Panc1 (cell line): Measurements from ENCODE around the gene TBXAS1. TPM values are rescaled to one million over a fixed set of nuclear protein-coding genes. Genes with fewer than 3 reads are reported as not detected.

Experiments used
- ATAC-seq: fragments of 200-7000 bp; cut with Tn5 transposase; 2 replicates; pipeline ENCODE4 v1.9.1; 2020; ENCODE audit warnings: mild to moderate bottlenecking, moderate library complexity
- BruUV-seq: library from RNA; stranded (reverse); fragments of 400-500 nt; replicated peaks from 2 replicates; lab custom pipeline; 2021; lab: Mats Ljungman, UMichigan
- CTCF ChIA-PET: fragments of 300-600 bp; sonication (Branson Sonifier 250); formaldehyde crosslinking; loops from one replicate; lab custom pipeline; 2022; ENCODE audit warnings: antibody characterized with exemption; lab: Charles Lee
- POLR2A ChIA-PET: fragments of 300-600 bp; sonication (Branson Sonifier 250); formaldehyde crosslinking; loops from one replicate; lab custom pipeline; 2022; ENCODE audit warnings: antibody characterized with exemption; lab: Charles Lee
- DNase-seq: peaks from one replicate; pipeline ENCODE4 v3.0.0-alpha.2; 2010; ENCODE audit warnings: low read depth, low spot score
- H3K27ac ChIP-seq: 2 replicates; pipeline ENCODE4 v1.5.1; 2011; ENCODE audit warnings: mild to moderate bottlenecking, low read length, inconsistent platforms
- H3K27me3 ChIP-seq: fragments of 200-500 bp; sonication (Bioruptor generic); 2 replicates; pipeline ENCODE4 v1.6.0; 2014; ENCODE audit warnings: low read length, inconsistent platforms; ENCODE audit not compliant: control insufficient read depth, insufficient read depth
- H3K36me3 ChIP-seq: fragments of 200-500 bp; sonication (Bioruptor generic); 2 replicates; pipeline ENCODE4 v1.5.1; 2014; ENCODE audit warnings: inconsistent platforms, mild to moderate bottlenecking, low read length, moderate library complexity; ENCODE audit not compliant: control insufficient read depth, insufficient read depth
- H3K4me1 ChIP-seq: 2 replicates; pipeline ENCODE4 v1.5.1; 2011; ENCODE audit warnings: inconsistent platforms, mild to moderate bottlenecking, low read length, moderate library complexity; ENCODE audit not compliant: control insufficient read depth, insufficient read depth
- H3K4me3 ChIP-seq, 2 experiments: 2 replicates each; pipeline ENCODE4 v1.5.1; 2011 to 2012; ENCODE audit warnings: low read depth in 2 of 2, low read length in 2 of 2, mild to moderate bottlenecking in 2 of 2, inconsistent platforms in 1 of 2, moderate library complexity in 1 of 2
- H3K9me3 ChIP-seq: fragments of 200-500 bp; sonication (Bioruptor generic); 2 replicates; pipeline ENCODE4 v1.5.1; 2014; ENCODE audit warnings: low read depth, mild to moderate bottlenecking, inconsistent platforms, low read length, moderate library complexity; ENCODE audit not compliant: control insufficient read depth, insufficient read depth
- CTCF ChIP-seq: fragments of 450-650 bp; IDR thresholded peaks from 2 replicates; pipeline ENCODE4 v1.5.1; 2017; ENCODE audit warnings: mild to moderate bottlenecking
- POLR2AphosphoS5 ChIP-seq: IDR thresholded peaks from 2 replicates; pipeline ENCODE4 v1.6.1; 2012; ENCODE audit warnings: mild to moderate bottlenecking, low read depth, low read length, moderate library complexity
- REST ChIP-seq, 2 experiments: IDR thresholded peaks; 2 replicates each; pipeline ENCODE4 v1.6.1; 2011 to 2012; ENCODE audit warnings: low read depth in 2 of 2, control low read depth in 1 of 2, low read length in 1 of 2, mild to moderate bottlenecking in 1 of 2, moderate library complexity in 1 of 2; ENCODE audit not compliant: insufficient read depth in 1 of 2
- SIN3A ChIP-seq: IDR thresholded peaks from 2 replicates; pipeline ENCODE4 v1.6.1; 2012; ENCODE audit warnings: low read depth, mild to moderate bottlenecking, low read length, moderate library complexity, borderline replicate concordance; ENCODE audit not compliant: insufficient read depth
- TCF7L2 ChIP-seq: IDR thresholded peaks from 2 replicates; pipeline ENCODE4 v1.6.1; 2011; ENCODE audit warnings: mild to moderate bottlenecking, low read depth, low read length, inconsistent platforms
- in situ Hi-C: cut with HindIII; loops from 2 replicates; pipeline ENCODE4 v1.10.0; 2016; ENCODE audit warnings: low sequenced_read_pairs, low pct_unique_long_range_greater_than_20kb
- intact Hi-C: fragments of 100-400 bp; cut with micrococcal nuclease; formaldehyde crosslinking; loops from one replicate; pipeline ENCODE4 v1.10.0; 2022; ENCODE audit not compliant: unreplicated experiment
- total RNA-seq: library from RNA; stranded (reverse); gene quantifications from one replicate; pipeline ENCODE4 v1.2.1, GENCODE V29; 2021; ENCODE audit not compliant: unreplicated experiment

The TBXAS1 gene
- total RNA-seq, 1 experiment from 2014 or later = 4.4 TPM

GRCh38 chr7:139783647-139784385, 45.2 kb upstream of the TBXAS1 start:
- CTCF ChIA-PET = no interaction called here

GRCh38 chr7:139784648-139785047, 44.4 kb upstream of the TBXAS1 start:
- ATAC-seq = no peak
- Histone ChIP-seq H3K27ac (no peak overlapping the region), H3K9me3 (no peaks in the 10 kb centered on the region), H3K36me3 (no peaks in the 10 kb centered on the region), H3K27me3 (no peaks in the 10 kb centered on the region; the same call in none of the 2 replicates), H3K4me3 (no peak overlapping the region), H3K4me1 (0 out of 2 replicates have a peak, but pooled peaks cover 5% of the 10 kb centered on the region)
- CTCF ChIA-PET = no interaction called here
- in situ Hi-C loops (no loop called here), intact Hi-C loops (no loop called here)
- POLR2A ChIA-PET = no interaction called here
- no peak for DNase-seq
- TF ChIP-seq SIN3A (no peak), TCF7L2 (no peak), CTCF (no peak), POLR2AphosphoS5 (no peak), REST (IDR thresholded peaks at IDR 0.05; ENCODE audit: insufficient read depth in 1 of 2, low read depth in 2 of 2, low read length in 1 of 2) (no peak)
- no TSS peak for BruUV-seq

More at GRCh38 chr7:139783647-139784385, 45.2 kb upstream of the TBXAS1 start:
- Histone ChIP-seq H3K27me3 (no peaks in the 10 kb centered on the region; the same call in none of the 2 replicates), H3K4me3 (no peak overlapping the region), H3K9me3 (no peaks in the 10 kb centered on the region), H3K4me1 (0 out of 2 replicates have a peak, but pooled peaks cover 5% of the 10 kb centered on the region), H3K27ac (no peak overlapping the region), H3K36me3 (no peaks in the 10 kb centered on the region)
- TF ChIP-seq REST (IDR thresholded peaks at IDR 0.05; ENCODE audit: insufficient read depth in 1 of 2, low read depth in 2 of 2, low read length in 1 of 2) (no peak), TCF7L2 (no peak), POLR2AphosphoS5 (no peak), SIN3A (no peak), CTCF (no peak)
- in situ Hi-C loops = no loop called here
- POLR2A ChIA-PET = interaction anchor here (0.6 to 0.7 kb wide), 2 partner anchors 15 to 414 kb away, joined by 3 to 6 read pairs; no protein-coding TSS in a partner anchor
- no peak; the same call in 1 of the 2 replicates for ATAC-seq
- no peak for DNase-seq
- BruUV-seq = no TSS peak
- intact Hi-C loops = no loop called here
